ENCODE data around the gene DIAPH2.

- TF ChIP-seq CTCF (IDR thresholded peaks at IDR 0.05) (no peak), POLR2AphosphoS5 (IDR thresholded peaks at IDR 0.05) (no peak), POLR2A (IDR thresholded peaks at IDR 0.05) (no peak)
Measured at GRCh38 chrX:96770315-96770714, 85.7 kb downstream of the DIAPH2 start.

Data from breast epithelium (tissue), 3 donors.